Left renal cortex interstitium (tissue), 4 donors: Measurements from ENCODE around the gene NPIPA3. TPM values are rescaled to one million over a fixed set of nuclear protein-coding genes. Genes with fewer than 3 reads are reported as not detected.
"Not testable (repeated sequence)": the region's sequence is repeated elsewhere in the genome, so short reads cannot be mapped to it uniquely, and the experiment has no call there.

Source experiments
- DNase-seq, 4 donors: peaks; one replicate each; pipeline ENCODE4 v3.0.0-alpha.2; 2013; ENCODE audit warnings: low read depth in 4 of 4, low spot score in 2 of 4, missing footprints in 1 of 4
- polyA plus RNA-seq, 4 donors: library from polyadenylated mRNA; unstranded; fragments of 120-200 nt; gene quantifications; one replicate each; pipeline ENCODE4 v1.2.1, GENCODE V29; 2013; ENCODE audit not compliant: insufficient read length in 4 of 4

Gene NPIPA3
- 10 to 100 TPM in 3 of 4 donors, 1 to 10 TPM in 1; 5.6 to 22.0 (median 14.5) TPM for polyA plus RNA-seq

- DNase-seq = not testable (repeated sequence)
These were observed at the start of gene NPIPA3 for GRCh38 chr16:14703156-14704011. NPIPA3 (plus strand) TSS chr16:14703411; CDS start chr16:14708944, 5,533 bp downstream.

- no peak for DNase-seq
These were observed 45.1 kb upstream of the NPIPA3 start for GRCh38 chr16:14658063-14658462.

- no peak for DNase-seq
These were observed 35.6 kb upstream of the NPIPA3 start for GRCh38 chr16:14667347-14668266.

GRCh38 chr16:14668556-14669223 is 34.5 kb upstream of the NPIPA3 start:
- DNase-seq = no peak

- no peak for DNase-seq
These were observed 33.4 kb upstream of the NPIPA3 start for GRCh38 chr16:14669776-14670175.

GRCh38 chr16:14672403-14672971 is 30.7 kb upstream of the NPIPA3 start:
- no peak for DNase-seq

GRCh38 chr16:14676633-14677032 is 26.6 kb upstream of the NPIPA3 start:
- DNase-seq = no peak

- DNase-seq = no peak
These were observed 25.6 kb upstream of the NPIPA3 start for GRCh38 chr16:14677627-14678026.

GRCh38 chr16:14678748-14679497 is 24.3 kb upstream of the NPIPA3 start:
- DNase-seq = no peak

GRCh38 chr16:14680396-14680795 is 22.8 kb upstream of the NPIPA3 start:
- not testable (repeated sequence) for DNase-seq

GRCh38 chr16:14681115-14681514 is 22.1 kb upstream of the NPIPA3 start:
- no peak for DNase-seq

GRCh38 chr16:14682121-14682520 is 21.1 kb upstream of the NPIPA3 start:
- no peak for DNase-seq

GRCh38 chr16:14685870-14686793 is 17.1 kb upstream of the NPIPA3 start:
- not testable (repeated sequence) for DNase-seq

GRCh38 chr16:14694129-14694528 is 9.1 kb upstream of the NPIPA3 start, which contains the start of gene PLA2G10:
PLA2G10 (minus strand) TSS chr16:14694308; CDS start chr16:14694229, 79 bp downstream.
- DNase-seq = not testable (repeated sequence)

GRCh38 chr16:14701859-14702258 is 1.4 kb upstream of the NPIPA3 start:
- not testable (repeated sequence) for DNase-seq

- DNase-seq = not testable (repeated sequence)
These were observed 539 bp upstream of the NPIPA3 start for GRCh38 chr16:14702672-14703071.

- DNase-seq = not testable (repeated sequence)
These were observed 30.0 kb downstream of the NPIPA3 start for GRCh38 chr16:14733233-14733632.

- not testable (repeated sequence) for DNase-seq
These were observed 37.7 kb downstream of the NPIPA3 start for GRCh38 chr16:14740832-14741385.
